HG02798 (cell line): ENCODE data around the gene ODC1.

ENCODE experiments used
- ATAC-seq: cut with Tn5 transposase; IDR thresholded peaks from one replicate; pipeline ENCODE4 v1.9.1; 2021; ENCODE audit warnings: mild to moderate bottlenecking; ENCODE audit not compliant: unreplicated experiment, poor library complexity

Gene ODC1

DNA sequence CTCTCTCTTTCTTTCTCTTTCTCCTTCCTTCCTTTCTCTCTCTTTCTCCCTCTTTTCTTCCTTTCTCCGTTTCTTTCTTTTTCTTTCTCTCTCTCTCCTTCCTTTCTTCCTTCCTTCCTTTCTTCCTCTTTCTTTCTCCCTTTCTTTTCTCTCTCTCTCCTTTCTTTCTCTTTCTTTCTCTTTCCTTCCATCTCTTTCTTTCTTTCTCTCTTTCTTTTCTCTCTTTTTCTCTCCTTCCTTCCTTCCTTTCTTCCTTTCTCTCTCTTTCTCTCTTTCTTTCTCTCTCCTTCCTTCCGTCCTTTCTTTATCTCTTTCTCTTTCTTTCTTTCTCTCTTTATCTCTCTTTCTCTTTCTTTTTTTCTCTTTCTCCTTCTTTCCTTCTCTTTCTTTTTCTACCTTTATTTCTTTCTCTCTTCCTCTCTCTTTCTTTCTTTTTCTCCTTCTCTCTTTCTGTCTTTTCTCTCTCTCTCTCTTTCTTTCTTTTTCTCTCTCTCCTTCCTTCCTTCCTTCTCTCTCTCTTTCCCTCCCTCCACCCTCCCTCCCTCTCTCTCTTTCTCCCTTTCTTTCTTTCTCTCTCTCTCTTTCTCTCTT is 32.3 kb upstream of the ODC1 start:
- no peak for ATAC-seq

DNA sequence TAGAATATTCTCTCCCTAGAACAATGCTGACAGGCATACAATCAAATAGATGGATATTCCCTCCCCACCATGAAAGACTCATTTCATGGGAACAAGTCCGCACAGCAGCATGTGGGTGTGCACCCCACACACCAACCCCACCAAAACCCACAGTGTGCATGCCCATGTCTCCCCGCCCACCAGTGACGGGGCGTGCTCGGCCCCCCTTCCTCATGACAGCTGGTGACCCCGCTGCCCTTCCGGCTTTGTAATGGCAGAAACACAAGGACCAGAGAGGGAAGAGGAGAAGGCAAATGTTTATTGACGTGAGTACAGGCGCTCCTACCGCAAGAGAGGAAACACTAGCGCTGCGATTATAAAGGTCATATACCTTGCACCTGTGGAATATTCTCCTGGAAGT is 30.8 kb upstream of the ODC1 start:
- ATAC-seq = no peak

DNA sequence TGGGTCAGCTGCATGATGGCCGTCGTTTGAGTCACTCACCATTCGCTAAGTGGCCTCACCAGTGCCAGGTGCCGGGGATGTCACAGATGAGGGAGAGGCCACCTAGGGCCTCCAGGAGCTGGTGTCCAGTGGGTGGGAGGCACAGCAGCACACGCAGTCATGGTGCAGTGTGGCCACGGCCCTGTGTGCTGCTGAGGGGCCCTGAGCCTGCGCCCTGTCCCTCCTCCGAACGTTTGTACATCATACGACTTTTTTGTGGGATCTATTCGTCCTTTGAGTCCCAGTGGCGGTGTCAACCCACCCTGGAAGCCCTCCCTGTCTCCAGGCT is 30.1 kb upstream of the ODC1 start:
- ATAC-seq = no peak

DNA sequence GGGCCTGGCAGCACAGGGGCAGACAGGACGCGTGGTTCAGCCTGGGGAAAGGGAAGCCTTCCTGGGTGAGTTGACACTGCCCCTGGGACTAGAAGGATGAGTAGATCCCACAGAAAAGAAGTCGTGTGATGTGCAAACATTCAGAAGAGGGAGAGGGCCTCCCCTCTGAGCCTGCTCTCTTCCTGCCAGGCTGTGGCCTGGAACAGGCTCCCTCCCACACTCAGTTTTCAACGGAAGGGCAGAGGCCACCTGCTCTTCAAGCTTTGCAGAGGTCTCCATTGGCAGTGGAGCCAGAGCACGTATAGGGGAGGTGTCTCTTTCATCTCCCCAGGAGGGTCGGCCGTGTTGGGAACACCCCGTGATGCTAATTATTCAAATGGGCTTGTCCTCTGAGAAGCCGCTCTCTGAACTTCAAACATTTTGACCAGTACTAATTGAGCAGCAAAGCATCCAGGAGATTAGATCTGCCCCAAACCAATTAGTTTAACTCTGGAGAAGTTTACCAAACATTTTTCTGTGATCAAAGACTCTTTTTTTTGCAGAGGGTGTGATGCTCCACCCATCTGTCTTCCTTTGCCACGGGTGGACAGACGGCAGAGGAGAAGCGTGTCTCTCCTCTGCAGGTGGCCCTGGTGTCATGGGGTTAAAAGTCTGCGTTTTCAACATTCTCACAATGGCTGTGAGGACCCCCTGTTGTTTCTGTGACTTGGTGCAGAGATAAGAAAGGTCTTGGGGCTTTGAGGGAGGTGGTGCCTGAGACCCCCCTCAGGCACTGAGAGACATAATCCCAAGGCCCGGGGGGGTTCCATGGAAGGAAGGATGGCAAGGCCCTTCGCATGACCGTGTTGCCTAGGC is 29.5 kb upstream of the ODC1 start:
- ATAC-seq = no peak

DNA sequence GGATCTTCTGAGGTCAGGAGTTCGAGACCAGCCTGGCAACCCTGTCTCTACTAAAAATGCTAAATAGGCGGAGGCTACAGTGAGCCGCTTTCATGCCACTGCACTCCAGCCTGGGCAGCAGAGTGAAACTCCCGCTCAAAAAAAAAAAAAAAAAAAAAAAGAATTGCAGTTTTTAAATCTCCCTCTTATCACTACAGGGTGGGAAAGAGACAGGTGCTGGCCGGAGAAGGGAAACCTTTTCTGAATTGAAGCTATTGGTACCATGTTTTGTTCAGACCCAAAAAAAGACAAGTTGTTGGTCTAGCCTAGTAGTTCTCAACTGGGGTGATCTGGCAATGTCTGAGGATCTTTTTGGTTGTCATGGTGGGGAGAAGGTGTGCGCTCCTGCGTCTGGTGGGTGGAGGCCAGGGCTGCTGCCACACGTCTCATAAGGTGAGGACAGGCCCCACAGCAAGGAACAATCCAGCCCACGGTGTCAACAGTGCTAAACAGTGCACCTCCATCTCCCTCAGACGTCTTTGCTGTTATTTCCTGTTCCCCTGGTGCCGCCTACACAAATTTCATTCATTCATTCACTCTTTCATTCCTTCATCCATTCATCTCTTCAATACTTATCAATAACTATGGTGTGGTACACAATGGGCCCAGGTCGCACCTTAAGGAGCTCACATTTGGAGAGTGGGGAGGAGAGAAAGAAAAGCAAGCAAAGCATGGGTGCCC is 28.8 kb upstream of the ODC1 start:
- no peak for ATAC-seq

DNA sequence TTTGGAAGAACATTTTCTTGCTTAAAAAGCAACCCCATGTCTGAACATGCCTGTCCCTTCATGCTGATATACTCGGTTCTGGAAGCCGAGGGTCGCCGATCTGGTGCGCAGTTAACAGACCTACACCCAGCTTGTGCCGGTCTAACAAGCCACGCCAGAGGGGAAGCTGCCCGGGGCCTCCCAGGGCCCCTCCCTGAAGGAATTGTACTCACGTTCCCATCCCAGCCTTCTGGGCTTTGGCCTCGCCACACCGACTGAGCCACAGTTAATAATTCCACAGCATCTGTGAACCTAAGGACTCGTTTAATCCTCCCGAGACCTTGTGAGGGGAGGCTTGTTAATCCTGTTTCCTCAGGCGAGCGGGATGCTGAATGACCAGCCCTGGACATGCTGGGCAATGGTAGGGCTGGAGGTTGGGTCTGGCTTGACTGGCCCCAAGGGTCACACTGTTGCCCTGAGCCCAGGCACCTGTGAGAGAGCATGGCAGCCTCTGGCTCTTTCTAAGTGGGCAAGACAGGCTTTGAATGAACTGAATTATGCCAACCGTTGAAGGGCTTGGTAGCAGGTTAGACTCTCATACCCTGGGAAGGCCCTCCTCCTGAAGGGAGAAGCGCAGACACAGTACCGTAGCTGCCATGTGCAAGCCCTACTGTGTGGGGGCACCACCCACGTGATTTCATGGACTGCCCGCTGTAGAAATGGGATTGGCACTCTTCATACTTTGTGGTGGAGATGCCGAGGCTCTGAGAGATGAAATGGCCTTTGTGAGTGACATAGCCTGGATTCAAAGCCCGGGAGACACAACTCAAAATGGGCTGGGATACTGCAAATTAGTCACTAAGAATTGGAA is 27.9 kb upstream of the ODC1 start:
- no peak for ATAC-seq

DNA sequence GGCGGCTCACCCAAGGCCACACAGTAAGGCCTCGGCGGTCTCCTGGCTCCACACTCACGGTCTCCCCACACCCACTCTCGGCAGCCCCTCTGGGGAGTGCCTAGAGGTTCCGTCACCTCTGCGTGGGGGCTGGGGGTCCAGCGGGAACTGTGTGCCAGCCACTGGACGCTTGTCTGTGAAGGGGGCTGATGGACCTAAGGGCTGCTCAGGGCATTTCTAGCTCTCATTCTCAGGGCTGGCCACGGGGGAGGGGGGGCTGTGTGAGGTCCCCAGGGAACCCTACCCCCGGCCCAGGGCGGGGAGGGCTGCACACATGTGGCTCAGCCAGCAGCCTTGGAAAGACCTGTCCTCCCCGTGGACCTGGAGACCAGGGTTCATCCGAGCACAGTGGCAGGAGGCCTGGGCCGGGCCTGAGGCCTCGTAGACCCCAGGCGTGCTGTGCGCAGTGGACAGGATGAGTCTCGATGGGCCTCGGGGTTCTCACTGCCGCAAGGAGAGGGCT is 27.1 kb upstream of the ODC1 start:
- no peak for ATAC-seq

DNA sequence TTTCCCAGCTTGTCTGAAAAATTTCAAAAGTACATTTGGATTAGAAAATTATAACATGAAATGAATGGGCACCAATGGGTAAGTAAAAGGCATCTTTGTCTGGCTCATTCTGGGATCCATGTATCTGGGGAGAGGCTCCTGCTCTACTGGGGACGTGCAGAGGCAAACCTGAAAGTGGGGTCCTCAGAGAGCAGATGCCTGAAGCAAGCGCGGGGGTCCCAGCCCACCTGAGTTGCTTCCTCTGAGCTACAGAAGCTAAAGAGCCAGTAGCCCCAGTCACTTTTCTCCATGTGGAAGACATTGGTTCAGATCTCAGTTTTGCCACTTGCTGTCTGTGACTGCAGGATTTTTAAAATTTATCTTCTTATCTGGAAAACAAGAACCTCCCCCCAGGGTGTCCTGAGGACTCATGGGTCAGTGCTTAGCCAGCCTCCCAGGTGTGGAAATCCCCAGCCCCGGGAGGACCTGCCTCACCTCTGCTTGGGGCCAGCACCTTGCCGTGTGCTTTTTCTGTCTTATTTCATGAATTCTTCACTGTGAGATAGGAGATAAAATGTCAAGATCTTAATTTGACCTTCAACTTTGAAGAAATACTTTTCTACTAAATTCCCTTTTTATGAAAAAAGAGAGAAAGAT is 25.1 kb upstream of the ODC1 start:
- ATAC-seq = no peak

DNA sequence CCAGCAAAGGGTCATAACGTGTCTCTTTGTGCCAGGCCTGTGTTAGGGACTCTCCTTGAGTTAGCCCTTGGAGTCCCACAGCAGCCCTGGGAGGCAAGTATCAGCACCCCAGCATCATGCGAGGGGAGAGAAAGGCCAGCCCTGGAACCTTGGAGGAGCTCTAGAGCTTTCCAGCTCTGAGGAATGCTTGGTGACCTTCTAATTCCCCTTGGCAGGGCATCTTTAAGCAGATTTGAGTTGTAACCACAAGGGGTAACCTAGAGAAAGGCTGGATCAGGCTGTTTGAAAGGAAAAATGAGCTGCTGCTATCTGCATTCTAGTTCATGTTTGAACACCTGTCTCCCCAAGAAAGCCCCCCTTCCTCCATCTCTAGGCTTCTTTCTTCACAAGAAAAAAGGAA is 23.8 kb upstream of the ODC1 start:
- ATAC-seq = no peak

DNA sequence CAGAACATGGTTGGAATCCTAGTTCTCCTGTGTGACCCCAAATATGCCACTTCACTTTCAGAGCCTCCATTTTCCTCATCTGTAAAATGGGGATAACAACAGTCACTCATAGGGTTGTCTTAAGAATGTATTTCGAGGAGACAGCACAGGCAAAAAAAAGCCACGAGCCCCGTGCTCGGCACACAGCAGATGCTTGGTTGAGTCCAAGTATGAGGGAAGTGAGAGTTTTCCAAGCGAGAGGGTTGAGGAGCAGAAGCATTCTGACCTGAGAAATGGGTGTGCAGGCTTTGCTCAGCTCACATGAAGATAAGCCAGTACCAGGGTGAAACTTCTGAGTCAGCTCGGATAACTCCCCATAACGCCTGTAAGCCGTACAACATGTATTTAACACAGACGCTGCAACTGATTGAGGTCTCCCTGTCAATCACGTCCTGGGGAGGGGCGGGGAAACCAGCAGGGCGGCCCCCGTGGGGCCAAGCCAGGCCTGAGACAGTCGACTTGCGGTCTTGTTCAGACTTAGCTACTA is 23.0 kb upstream of the ODC1 start:
- ATAC-seq = no peak

DNA sequence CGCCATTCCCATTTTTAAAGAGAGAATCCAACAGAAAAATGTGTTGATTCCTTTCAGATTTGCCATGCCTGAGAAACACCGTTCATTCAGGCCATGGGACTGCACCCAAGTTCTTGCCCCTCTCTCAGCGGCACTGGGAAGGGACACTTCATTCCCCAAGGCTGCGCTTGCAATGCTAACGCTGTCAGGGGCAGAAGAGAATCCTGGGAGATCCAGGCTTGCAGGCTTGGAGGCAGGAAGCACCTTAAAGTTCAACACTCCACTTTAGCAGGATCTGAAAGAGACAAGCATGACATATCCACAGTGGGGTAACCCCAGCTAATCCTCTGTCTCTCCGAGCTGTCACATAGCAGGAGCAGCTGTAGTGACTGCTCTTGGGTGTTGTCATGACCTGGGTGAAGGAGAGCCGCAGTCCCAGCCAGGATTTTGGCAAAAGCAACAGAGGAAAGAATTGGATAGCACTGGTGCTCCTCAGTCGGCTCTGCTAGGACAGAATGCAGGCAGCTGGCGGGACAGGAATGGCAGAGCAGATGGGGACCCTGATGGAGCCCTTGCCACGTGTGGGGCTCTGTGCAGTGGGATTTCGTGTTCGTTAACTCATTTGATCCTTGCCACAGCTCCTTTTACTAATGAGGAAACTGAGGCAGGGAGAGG is 22.0 kb upstream of the ODC1 start:
- no peak for ATAC-seq

DNA sequence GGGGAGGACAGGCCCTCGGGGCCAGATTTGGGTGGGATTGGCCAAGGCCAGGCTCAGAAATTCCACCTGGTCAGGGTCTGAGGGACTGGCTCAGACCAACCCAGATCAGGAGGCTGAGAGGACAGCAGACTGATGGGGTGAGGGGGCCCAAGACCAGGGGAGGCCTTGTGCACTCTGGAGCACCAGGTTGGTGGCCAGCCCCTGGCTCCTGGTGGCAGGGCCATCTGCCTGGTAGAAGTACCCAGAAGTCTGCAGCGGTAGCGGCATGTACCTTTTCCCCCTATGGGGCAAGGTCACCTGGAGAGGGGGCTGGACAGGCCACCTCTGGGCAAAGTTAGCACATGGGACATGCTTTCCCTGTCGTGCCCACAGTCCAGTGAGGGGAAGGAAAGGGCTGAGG is 21.2 kb upstream of the ODC1 start:
- ATAC-seq = no peak

DNA sequence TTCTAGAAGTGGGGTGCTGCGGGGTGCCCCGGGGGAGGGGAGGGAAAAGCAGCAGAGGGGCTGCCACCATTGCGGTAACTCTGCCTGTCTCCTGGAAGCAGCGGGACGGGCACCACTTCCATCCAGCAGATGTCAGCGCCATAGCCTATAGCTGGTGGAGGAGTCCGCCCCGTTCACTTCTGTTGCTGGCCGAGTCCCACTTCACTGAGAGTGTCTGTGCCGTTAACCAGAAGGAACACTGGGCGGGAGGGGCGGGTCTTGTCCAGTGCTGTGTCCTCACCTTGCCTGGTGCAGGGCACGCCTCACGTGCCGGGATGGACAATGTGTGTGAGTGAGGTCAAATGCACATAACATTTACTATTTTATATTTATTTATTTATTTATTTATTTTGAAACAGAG is 19.3 kb upstream of the ODC1 start:
- no peak for ATAC-seq

DNA sequence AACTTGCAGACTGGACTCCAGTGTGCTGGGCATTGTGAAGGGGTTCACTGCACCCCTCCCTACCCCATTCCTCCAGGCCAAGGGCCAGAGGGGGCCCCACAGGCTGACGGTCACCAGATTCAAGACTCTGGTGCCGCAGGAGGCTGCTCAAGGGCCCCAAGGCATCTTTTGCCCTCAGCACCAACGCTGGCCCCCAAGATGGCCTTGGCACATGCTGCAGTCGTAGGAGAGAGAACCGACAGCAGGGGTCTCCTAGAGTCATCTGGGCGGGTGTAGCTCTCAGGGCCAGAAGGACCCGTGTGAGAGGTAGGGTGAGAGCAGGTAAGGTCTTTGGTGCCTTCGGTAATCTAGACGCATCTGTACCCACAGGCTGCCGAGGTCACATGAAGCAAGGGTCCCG is 18.7 kb upstream of the ODC1 start:
- no peak for ATAC-seq

DNA sequence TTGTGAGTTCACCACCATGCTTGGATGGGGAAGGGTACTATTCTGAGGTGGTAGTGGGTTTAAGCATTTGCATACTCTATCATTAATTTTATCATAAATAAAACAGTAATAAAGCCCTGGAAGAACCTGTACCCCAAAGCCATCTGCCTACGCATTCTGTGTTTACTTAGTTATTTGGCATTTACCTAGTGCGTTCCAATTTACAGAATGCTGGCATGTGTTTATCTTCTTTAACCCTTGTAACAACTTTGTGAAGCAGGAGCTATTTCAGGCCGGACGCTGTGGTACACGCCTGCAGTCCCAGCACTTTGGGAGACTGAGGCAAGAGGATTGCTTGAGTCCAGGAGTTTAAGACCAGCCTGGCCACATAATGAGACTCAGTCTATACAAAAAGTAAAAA is 17.8 kb upstream of the ODC1 start:
- no peak for ATAC-seq

DNA sequence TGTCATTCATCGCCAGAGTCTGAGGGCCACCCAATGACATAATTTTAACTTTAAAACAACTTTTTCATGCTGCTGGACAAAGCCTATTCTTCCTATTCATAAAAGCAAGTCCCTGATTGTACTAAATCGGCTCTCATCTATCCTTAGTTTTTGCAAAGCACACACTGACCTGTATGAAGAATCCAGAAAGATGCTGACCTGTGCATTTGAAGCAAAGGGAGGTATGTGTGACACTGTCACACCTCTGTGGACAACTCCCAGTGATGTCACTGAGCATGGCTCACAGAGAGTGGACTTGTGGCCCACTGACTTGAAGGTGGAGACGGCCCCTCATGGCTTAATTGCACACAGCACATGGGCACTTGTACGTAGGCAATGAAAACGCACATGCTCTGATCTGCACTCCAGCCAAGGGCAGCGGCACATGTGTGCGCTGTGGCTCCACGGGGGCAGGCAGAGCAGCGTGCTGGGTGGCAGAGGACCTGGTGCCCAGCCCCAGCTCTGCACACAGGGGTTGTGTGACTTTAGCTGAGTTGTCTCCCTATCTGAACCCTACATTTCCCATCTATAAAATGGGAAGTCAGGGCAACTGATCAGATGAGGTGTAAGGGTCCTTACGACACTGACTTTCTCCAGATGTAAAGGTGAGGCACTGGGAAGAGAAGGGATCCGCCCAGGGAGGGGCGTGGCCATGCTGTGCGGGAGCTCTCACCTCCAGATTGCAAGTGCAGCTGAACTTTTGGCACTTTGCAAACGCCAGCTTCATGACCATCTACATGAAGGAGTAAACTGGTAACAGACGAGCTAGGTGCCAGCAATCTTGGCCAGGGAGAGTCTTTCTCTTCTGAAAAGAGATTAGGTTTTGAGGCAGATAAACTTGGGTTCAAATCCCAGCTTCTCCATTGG is 14.3 kb upstream of the ODC1 start:
- ATAC-seq = no peak

DNA sequence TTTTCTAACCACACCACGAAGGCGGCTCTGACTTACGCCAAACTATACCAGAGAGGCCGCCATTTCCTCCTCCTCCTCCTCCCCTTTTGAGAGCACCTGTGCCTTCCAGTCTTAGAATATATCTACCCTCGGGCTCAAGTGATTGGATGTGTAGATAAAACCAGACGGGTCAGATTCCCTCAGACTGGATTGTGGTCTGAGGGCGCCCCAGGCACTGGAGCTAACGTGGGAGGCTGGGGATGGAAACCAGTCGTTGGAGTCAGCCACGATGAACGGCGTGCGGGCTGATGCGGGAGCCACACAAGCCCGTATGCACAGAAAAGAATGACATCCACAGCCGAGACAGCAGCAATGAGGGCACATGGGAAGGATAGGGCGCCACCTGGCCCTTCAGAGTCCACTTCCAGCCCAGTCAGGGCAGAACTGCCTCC is 12.3 kb upstream of the ODC1 start:
- ATAC-seq = no peak

DNA sequence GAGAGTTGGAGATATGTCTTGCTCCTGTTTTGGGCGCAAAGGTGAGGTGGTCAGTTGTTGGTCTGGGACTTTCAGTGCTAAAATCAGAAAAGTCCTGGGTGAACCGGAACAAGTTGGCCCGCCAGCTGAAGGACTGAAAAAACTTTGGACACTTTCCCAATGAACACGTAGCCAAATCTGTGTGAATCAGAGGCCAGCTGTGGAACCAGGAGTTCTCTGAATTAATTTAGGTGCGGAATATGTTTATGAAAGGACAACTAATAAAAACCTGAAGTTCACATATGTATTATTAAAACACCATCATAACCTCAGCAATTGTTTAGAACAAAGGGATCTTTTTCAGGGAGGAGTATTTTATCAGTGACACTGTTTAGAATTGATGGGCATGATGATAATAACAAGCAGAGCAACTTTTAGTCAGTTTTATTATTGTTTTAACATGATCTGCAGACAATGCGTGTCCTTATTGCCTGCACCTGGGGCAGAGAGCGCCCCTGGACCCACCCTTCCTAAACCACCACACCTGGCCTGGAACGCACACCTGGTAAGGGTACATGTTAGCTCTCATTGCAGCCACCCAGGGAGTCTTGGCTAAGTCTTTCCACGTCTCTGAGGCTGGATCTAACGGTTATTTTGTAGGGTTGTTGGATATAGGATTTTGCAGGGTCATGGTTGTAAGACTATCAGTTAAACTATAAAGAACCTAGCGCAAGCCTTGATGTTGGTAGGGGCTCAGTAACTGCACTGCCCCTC is 9.9 kb upstream of the ODC1 start:
- no peak for ATAC-seq
